Right atrium auricular region (tissue), 2 donors: Measurements from ENCODE around the gene ESPNL. TPM values are rescaled to one million over a fixed set of nuclear protein-coding genes. Genes with fewer than 3 reads are reported as not detected.

Source experiments
- DNase-seq: peaks from one replicate; pipeline ENCODE4 v3.0.0-alpha.2; 2019; ENCODE audit warnings: low spot score
- H3K27ac ChIP-seq, 2 donors: fragments of 200-600 bp; sonication (generic); 1 replicate in 1 of 2; 2 replicates in 1 of 2; pipeline ENCODE4 v1.5.1; 2016 to 2019
- H3K27me3 ChIP-seq, 2 donors: fragments of 200-600 bp; sonication (generic); one replicate each; pipeline versions ENCODE4 v1.5.1 to v1.6.0; 2017 to 2019
- H3K36me3 ChIP-seq: fragments of 200-600 bp; sonication (generic); one replicate; pipeline ENCODE4 v1.5.1; 2016
- H3K4me1 ChIP-seq, 2 donors: fragments of 200-600 bp; sonication (generic); one replicate each; pipeline versions ENCODE4 v1.5.1 to v1.6.0; 2017 to 2019
- H3K4me3 ChIP-seq, 2 donors: fragments of 200-600 bp; sonication (generic); 1 replicate in 1 of 2; 2 replicates in 1 of 2; pipeline ENCODE4 v1.5.1; 2017 to 2019; ENCODE audit warnings: mild to moderate bottlenecking in 1 of 2, moderate library complexity in 1 of 2
- H3K9me3 ChIP-seq, 2 donors: fragments of 200-600 bp; sonication (generic); one replicate each; pipeline ENCODE4 v1.5.1; 2019
- CTCF ChIP-seq, 2 donors: fragments of 200-600 bp; sonication (generic); IDR thresholded peaks; one replicate each; pipeline ENCODE4 v1.5.1; 2019; ENCODE audit warnings: antibody characterized with exemption in 2 of 2
- total RNA-seq, 2 donors: library from RNA; depleted of rRNA; stranded (reverse); fragments of >200 nt; gene quantifications; one replicate each; pipeline ENCODE4 v1.1.0, GENCODE V29; 2016

Gene ESPNL
- total RNA-seq, 2 donors from 2014 or later = 0.26 to 2.0 TPM

GRCh38 chr2:238099714-238100048, 459 bp upstream of the ESPNL start:
- Histone ChIP-seq H3K27ac (no peak overlapping the region), H3K4me1 (peaks cover 0 to 9% of the 10 kb centered on the region in 2 donors), H3K9me3 (no peaks in the 10 kb centered on the region), H3K36me3 (no peaks in the 10 kb centered on the region), H3K27me3 (no peaks in the 10 kb centered on the region), H3K4me3 (no peak overlapping the region)
- peak; percentile 49 for DNase-seq
- TF ChIP-seq CTCF (IDR thresholded peaks at IDR 0.05) = no peak

- no peak overlapping the region for H3K4me3 ChIP-seq
- DNase-seq = no peak
- no peak for TF ChIP-seq CTCF (IDR thresholded peaks at IDR 0.05)
- no peaks in the 10 kb centered on the region for H3K36me3 ChIP-seq
- peaks cover 0 to 9% of the 10 kb centered on the region in 2 donors for H3K4me1 ChIP-seq
- no peaks in the 10 kb centered on the region for H3K27me3 ChIP-seq
- H3K27ac ChIP-seq = no peak overlapping the region
- no peaks in the 10 kb centered on the region for H3K9me3 ChIP-seq
Observed at GRCh38 chr2:238100821-238101771, 956 bp downstream of the ESPNL start.

- H3K4me1 ChIP-seq = peaks cover 0 to 9% of the 10 kb centered on the region in 2 donors
- no peaks in the 10 kb centered on the region for H3K36me3 ChIP-seq
- DNase-seq = no peak
- H3K9me3 ChIP-seq = no peaks in the 10 kb centered on the region
- H3K27ac ChIP-seq = no peak overlapping the region
- H3K27me3 ChIP-seq = no peaks in the 10 kb centered on the region
- no peak overlapping the region for H3K4me3 ChIP-seq
- TF ChIP-seq CTCF (IDR thresholded peaks at IDR 0.05) = no peak
Observed at GRCh38 chr2:238101891-238102841, 2.0 kb downstream of the ESPNL start.

- no peak for DNase-seq
Observed at GRCh38 chr2:238102865-238103264, 2.7 kb downstream of the ESPNL start.

More at GRCh38 chr2:238102865-238103264, 2.7 kb downstream of the ESPNL start:
- H3K4me1 ChIP-seq = peaks cover 0 to 9% of the 10 kb centered on the region in 2 donors
- H3K9me3 ChIP-seq = no peaks in the 10 kb centered on the region
- no peaks in the 10 kb centered on the region for H3K27me3 ChIP-seq
- H3K27ac ChIP-seq = no peak overlapping the region
- TF ChIP-seq CTCF (IDR thresholded peaks at IDR 0.05) = no peak
- no peaks in the 10 kb centered on the region for H3K36me3 ChIP-seq
- no peak overlapping the region for H3K4me3 ChIP-seq
